SU-DHL-6 (cell line): Measurements from ENCODE around the gene PLXDC1.
"Not testable (repeated sequence)": the region's sequence is repeated elsewhere in the genome, so short reads cannot be mapped to it uniquely, and the experiment has no call there.

Experiments used
- H2AFZ ChIP-seq: fragments of 200-600 bp; sonication (generic); 2 replicates; pipeline ENCODE4 v1.6.1; 2014; ENCODE audit warnings: low read depth, mild to moderate bottlenecking, moderate library complexity, mixed read lengths, antibody characterized with exemption, low read length; ENCODE audit not compliant: severe bottlenecking
- H3F3A ChIP-seq: fragments of 200-600 bp; shearing (Covaris generic); 2 replicates; pipeline ENCODE4 v1.6.0; 2016; ENCODE audit warnings: antibody characterized with exemption, mild to moderate bottlenecking; ENCODE audit not compliant: insufficient read depth
- H3K27ac ChIP-seq: fragments of 200-600 bp; sonication (generic); 2 replicates; pipeline ENCODE4 v1.5.1; 2016; ENCODE audit warnings: low read depth, mild to moderate bottlenecking, low read length, moderate library complexity, mixed read lengths
- H3K27me3 ChIP-seq: fragments of 200-600 bp; sonication (generic), shearing (Covaris generic); 2 replicates; pipeline ENCODE4 v1.6.0; 2014; ENCODE audit warnings: mild to moderate bottlenecking, low read length
- H3K36me3 ChIP-seq: fragments of 200-600 bp; sonication (generic); 2 replicates; pipeline ENCODE4 v1.6.1; 2014; ENCODE audit warnings: mild to moderate bottlenecking, low read length, mixed read lengths
- H3K4me2 ChIP-seq: fragments of 300-600, 200-600 bp; shearing (Covaris generic), sonication (generic); 2 replicates; pipeline ENCODE4 v1.6.0; 2014; ENCODE audit warnings: low read length, low read depth, mild to moderate bottlenecking; ENCODE audit not compliant: poor library complexity, severe bottlenecking
- H3K4me3 ChIP-seq: fragments of 200-600 bp; sonication (generic); 2 replicates; pipeline ENCODE4 v1.5.1; 2014; ENCODE audit warnings: antibody characterized with exemption, low read length, mild to moderate bottlenecking, mixed read lengths; ENCODE audit not compliant: insufficient read depth, poor library complexity, severe bottlenecking
- H3K79me2 ChIP-seq: fragments of 200-600 bp; sonication (generic); 2 replicates; pipeline ENCODE4 v1.6.1; 2014; ENCODE audit warnings: mild to moderate bottlenecking, low read length, moderate library complexity; ENCODE audit not compliant: insufficient read depth
- H3K9ac ChIP-seq: fragments of 200-600 bp; sonication (generic); 2 replicates; pipeline ENCODE4 v1.7.0; 2014; ENCODE audit warnings: mild to moderate bottlenecking, low read length
- H3K9me2 ChIP-seq: fragments of 200-600 bp; sonication (generic); replicated peaks from 2 replicates; pipeline ENCODE4 v1.6.1; 2014; ENCODE audit warnings: low read length; ENCODE audit not compliant: insufficient read depth
- H3K9me3 ChIP-seq: fragments of 200-600 bp; sonication (generic); 2 replicates; pipeline ENCODE4 v1.6.1; 2014; ENCODE audit warnings: low read length, mixed read lengths; ENCODE audit not compliant: insufficient read depth
- H4K20me1 ChIP-seq: fragments of 200-600 bp; sonication (generic); 2 replicates; pipeline ENCODE4 v1.6.1; 2014; ENCODE audit warnings: low read depth, mild to moderate bottlenecking, antibody characterized with exemption, low read length, moderate library complexity, mixed read lengths
- EZH2phosphoT487 ChIP-seq: fragments of 200-600 bp; sonication (generic), shearing (Covaris generic); conservative IDR thresholded peaks from 2 replicates; pipeline ENCODE4 v1.6.1; 2018; ENCODE audit warnings: mild to moderate bottlenecking, antibody characterized with exemption, low read length, moderate library complexity, mixed read lengths
- TF ChIP-seq, protein P1 (sequence below): fragments of 200-600 bp; sonication (generic); IDR thresholded peaks from one replicate; pipeline ENCODE4 v1.5.1; 2017; ENCODE audit warnings: antibody characterized with exemption, mild to moderate bottlenecking, low read length, moderate library complexity; ENCODE audit not compliant: insufficient read depth, poor library complexity, severe bottlenecking

PLXDC1 gene

DNA sequence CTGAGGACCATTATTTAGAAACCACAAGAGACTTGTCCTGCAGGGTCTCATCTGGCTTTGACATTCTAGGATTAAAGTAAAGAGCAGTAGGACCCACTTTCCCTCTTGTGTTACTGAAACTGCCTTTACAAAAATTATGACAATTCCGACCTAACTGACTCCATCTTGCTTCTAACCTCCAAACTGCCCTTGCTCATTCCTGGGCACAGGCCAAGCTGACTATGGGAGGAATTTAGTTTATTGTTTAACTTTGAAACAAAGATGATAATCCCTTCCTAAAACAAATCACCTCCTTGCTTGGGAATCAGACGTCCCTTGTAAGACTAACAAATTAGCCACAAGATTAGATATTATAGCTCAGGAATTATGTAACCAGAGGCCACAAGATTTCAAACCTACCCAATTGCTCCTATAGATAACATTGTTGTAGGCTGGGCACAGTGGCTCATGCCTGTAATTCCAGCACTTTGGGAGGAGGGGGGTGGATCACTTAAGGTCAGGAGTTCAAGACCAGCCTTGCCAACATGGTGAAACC lies 97.3 kb downstream of the PLXDC1 start:
- Histone ChIP-seq H3K36me3 (no peaks in the 10 kb centered on the region), H3K9me2 (no peaks in the 10 kb centered on the region), H4K20me1 (no peaks in the 10 kb centered on the region), H3K27ac (no peak overlapping the region), H3K4me2 (no peak overlapping the region), H3K4me3 (no peak overlapping the region), H3K27me3 (no peaks in the 10 kb centered on the region), H2AFZ (no peak overlapping the region), H3F3A (no peaks in the 10 kb centered on the region), H3K9ac (no peak overlapping the region), H3K9me3 (no peaks in the 10 kb centered on the region), H3K79me2 (no peaks in the 10 kb centered on the region)
- TF ChIP-seq, protein P1, sequence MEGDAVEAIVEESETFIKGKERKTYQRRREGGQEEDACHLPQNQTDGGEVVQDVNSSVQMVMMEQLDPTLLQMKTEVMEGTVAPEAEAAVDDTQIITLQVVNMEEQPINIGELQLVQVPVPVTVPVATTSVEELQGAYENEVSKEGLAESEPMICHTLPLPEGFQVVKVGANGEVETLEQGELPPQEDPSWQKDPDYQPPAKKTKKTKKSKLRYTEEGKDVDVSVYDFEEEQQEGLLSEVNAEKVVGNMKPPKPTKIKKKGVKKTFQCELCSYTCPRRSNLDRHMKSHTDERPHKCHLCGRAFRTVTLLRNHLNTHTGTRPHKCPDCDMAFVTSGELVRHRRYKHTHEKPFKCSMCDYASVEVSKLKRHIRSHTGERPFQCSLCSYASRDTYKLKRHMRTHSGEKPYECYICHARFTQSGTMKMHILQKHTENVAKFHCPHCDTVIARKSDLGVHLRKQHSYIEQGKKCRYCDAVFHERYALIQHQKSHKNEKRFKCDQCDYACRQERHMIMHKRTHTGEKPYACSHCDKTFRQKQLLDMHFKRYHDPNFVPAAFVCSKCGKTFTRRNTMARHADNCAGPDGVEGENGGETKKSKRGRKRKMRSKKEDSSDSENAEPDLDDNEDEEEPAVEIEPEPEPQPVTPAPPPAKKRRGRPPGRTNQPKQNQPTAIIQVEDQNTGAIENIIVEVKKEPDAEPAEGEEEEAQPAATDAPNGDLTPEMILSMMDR, result no peak
- no peak for TF ChIP-seq EZH2phosphoT487

DNA sequence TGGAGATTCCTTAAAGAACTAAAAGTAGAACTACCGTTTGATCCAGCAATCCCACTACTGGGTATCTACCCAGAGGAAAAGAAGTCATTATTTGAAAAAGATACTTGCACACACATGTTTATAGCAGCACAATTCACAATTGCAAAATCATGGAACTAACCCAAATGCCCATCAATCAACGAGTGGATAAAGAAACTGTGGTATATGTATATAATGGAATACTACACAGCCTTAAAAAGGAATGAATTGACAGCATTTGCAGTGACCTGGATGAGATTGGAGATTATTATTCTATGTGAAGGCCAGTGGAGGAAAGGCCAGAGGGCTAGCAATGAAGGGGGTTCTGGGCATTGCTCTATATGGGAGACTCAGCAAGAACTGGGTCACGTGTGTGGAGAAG lies 99.0 kb downstream of the PLXDC1 start:
- not testable (repeated sequence) for H2AFZ ChIP-seq, H3K9ac ChIP-seq, H3K79me2 ChIP-seq, H3F3A ChIP-seq, H3K9me3 ChIP-seq, H3K27ac ChIP-seq, H3K36me3 ChIP-seq, H3K9me2 ChIP-seq, H3K27me3 ChIP-seq, H3K4me2 ChIP-seq, H4K20me1 ChIP-seq, H3K4me3 ChIP-seq

DNA sequence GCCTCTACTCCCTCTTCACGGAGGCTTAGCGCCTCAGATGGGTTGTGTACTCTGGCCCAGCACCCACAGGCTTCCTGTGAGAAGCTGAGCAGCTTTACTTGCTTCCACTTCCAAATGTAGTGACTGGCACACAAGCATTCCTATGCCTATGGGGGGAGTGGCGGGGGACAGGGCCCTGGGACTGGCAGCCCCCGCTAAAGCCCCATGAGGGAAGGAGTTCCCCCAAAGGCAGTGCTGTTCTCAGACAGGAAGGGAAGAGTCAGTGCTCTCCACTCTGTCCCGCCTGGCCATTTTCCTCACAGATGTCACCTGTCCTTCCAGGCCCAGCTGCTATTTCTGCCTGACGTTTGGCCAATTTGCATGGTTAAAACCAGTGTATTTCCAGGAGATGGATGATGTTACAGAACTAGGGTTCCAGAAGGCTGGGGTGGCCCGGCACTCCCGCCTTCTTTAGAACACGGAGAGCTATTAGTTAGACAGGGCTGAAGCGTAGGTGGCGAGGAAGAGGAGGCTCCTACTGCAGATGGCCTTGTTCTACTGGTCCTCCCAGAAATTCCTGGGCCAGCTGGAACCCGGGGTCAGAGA lies 100.3 kb downstream of the PLXDC1 start:
- no peaks in the 10 kb centered on the region for H4K20me1 ChIP-seq

More for the DNA sequence above, 100.3 kb downstream of the PLXDC1 start:
- Histone ChIP-seq H3K27ac (no peak overlapping the region), H3K27me3 (no peaks in the 10 kb centered on the region), H3F3A (no peaks in the 10 kb centered on the region), H3K36me3 (no peaks in the 10 kb centered on the region), H3K4me2 (no peak overlapping the region), H3K9ac (no peak overlapping the region), H3K9me2 (no peaks in the 10 kb centered on the region), H2AFZ (no peak overlapping the region), H3K9me3 (peaks cover 5% of the 10 kb centered on the region; the same call in 1 of the 2 replicates), H3K79me2 (no peaks in the 10 kb centered on the region), H3K4me3 (no peak overlapping the region)
- no peak for TF ChIP-seq EZH2phosphoT487
- TF ChIP-seq, protein P1, result no peak
